PC-3 (cell line): ENCODE data around the gene VTCN1. TPM values are rescaled to one million over a fixed set of nuclear protein-coding genes. Genes with fewer than 3 reads are reported as not detected.
A peak's percentile ranks its signal among the peaks of the same experiment; 100 is the strongest.

Source experiments
- ATAC-seq: fragments of 200-7000 bp; cut with Tn5 transposase; 2 replicates; pipeline ENCODE4 v1.9.1; 2020; ENCODE audit warnings: mild to moderate bottlenecking, moderate library complexity
- BruUV-seq: library from RNA; stranded (reverse); fragments of 400-500 nt; replicated peaks from 2 replicates; lab custom pipeline; 2021; lab: Mats Ljungman, UMichigan
- CTCF ChIA-PET: fragments of 300-600 bp; sonication (Branson Sonifier 250); formaldehyde crosslinking; loops from one replicate; lab custom pipeline; 2022; ENCODE audit warnings: antibody characterized with exemption; lab: Charles Lee
- POLR2A ChIA-PET: fragments of 300-600 bp; sonication (Branson Sonifier 250); formaldehyde crosslinking; loops from one replicate; lab custom pipeline; 2022; ENCODE audit warnings: antibody characterized with exemption; ENCODE audit not compliant: unreplicated experiment; lab: Charles Lee
- DNase-seq: peaks from one replicate; pipeline ENCODE4 v3.0.0-alpha.2; 2015
- H2AFZ ChIP-seq: fragments of 300-600 bp; sonication (generic); 2 replicates; pipeline ENCODE4 v1.6.0; 2016; ENCODE audit warnings: antibody characterized with exemption, low read length
- H3F3A ChIP-seq: fragments of 300-600 bp; sonication (generic); one replicate; pipeline ENCODE4 v1.6.0; 2017; ENCODE audit warnings: antibody characterized with exemption, low read length, control low read depth, mild to moderate bottlenecking; ENCODE audit not compliant: unreplicated experiment
- H3K27ac ChIP-seq: fragments of 300-600 bp; sonication (generic); 2 replicates; pipeline ENCODE4 v1.5.1; 2016; ENCODE audit warnings: mild to moderate bottlenecking, low read length
- H3K27me3 ChIP-seq: fragments of 300-600 bp; sonication (generic); 2 replicates; pipeline ENCODE4 v1.6.1; 2016; ENCODE audit warnings: low read length, mixed read lengths
- H3K36me3 ChIP-seq: fragments of 300-600 bp; sonication (generic); 2 replicates; pipeline ENCODE4 v1.6.1; 2016; ENCODE audit warnings: low read depth, mixed run types, low read length, mixed read lengths
- H3K4me1 ChIP-seq: fragments of 300-600 bp; sonication (generic); 2 replicates; pipeline ENCODE4 v1.5.1; 2016; ENCODE audit warnings: low read length; ENCODE audit not compliant: insufficient read depth
- H3K4me2 ChIP-seq: fragments of 300-600 bp; sonication (generic); 2 replicates; pipeline ENCODE4 v1.6.0; 2016; ENCODE audit warnings: low read length
- H3K4me3 ChIP-seq: fragments of 300-600 bp; sonication (generic); 2 replicates; pipeline ENCODE4 v1.5.1; 2016; ENCODE audit warnings: mild to moderate bottlenecking, low read length, mixed read lengths
- H3K79me2 ChIP-seq: fragments of 300-600 bp; sonication (generic); 2 replicates; pipeline ENCODE4 v1.6.1; 2017; ENCODE audit warnings: low read length, mixed read lengths
- H3K9ac ChIP-seq: fragments of 300-600 bp; sonication (generic); 2 replicates; pipeline ENCODE4 v1.6.0; 2016; ENCODE audit warnings: mild to moderate bottlenecking, low read length
- H3K9me2 ChIP-seq: fragments of 300-600 bp; sonication (generic); replicated peaks from 2 replicates; pipeline ENCODE4 v1.6.1; 2016; ENCODE audit warnings: mixed run types, low read length, mixed read lengths
- H3K9me3 ChIP-seq: fragments of 300-600 bp; sonication (generic); 2 replicates; pipeline ENCODE4 v1.6.1; 2016; ENCODE audit warnings: low read length, mixed read lengths
- H4K20me1 ChIP-seq: fragments of 300-600 bp; sonication (generic); 2 replicates; pipeline ENCODE4 v1.6.1; 2016; ENCODE audit warnings: low read length, mixed read lengths
- CTCF ChIP-seq: fragments of 300-600 bp; sonication (generic); conservative IDR thresholded peaks from 2 replicates; pipeline ENCODE4 v1.5.1; 2017; ENCODE audit warnings: antibody characterized with exemption, low read depth, mild to moderate bottlenecking, low read length
- EZH2 ChIP-seq: fragments of 300-600 bp; sonication (generic); IDR thresholded peaks from one replicate; pipeline ENCODE4 v1.6.1; 2017; ENCODE audit warnings: antibody characterized with exemption, mild to moderate bottlenecking, low read length; ENCODE audit not compliant: unreplicated experiment
- EZH2phosphoT487 ChIP-seq: fragments of 300-600 bp; sonication (generic); IDR thresholded peaks from 2 replicates; pipeline ENCODE4 v1.6.1; 2018; ENCODE audit warnings: mild to moderate bottlenecking, antibody characterized with exemption, low read length, borderline replicate concordance
- intact Hi-C: fragments of 100-400 bp; cut with micrococcal nuclease; formaldehyde crosslinking; loops from 2 replicates; pipeline ENCODE4 v1.9.0; 2023
- total RNA-seq: library from RNA; depleted of rRNA; stranded (reverse); fragments of >200 nt; gene quantifications from 2 replicates; pipeline ENCODE4 v1.2.3, GENCODE V29; 2014

The VTCN1 gene
- total RNA-seq, 1 experiment from 2014 or later: not detected

- TF ChIP-seq EZH2phosphoT487 (no peak), EZH2 (no peak), CTCF (no peak)
- Histone ChIP-seq H3K36me3 (no peaks in the 10 kb centered on the region), H3K27ac (no peak overlapping the region), H3K9me2 (no peaks in the 10 kb centered on the region), H3K27me3 (no peaks in the 10 kb centered on the region), H3F3A (no peaks in the 10 kb centered on the region), H3K9ac (no peak overlapping the region), H3K4me1 (peaks cover 25% of the 10 kb centered on the region), H2AFZ (no peak overlapping the region), H3K4me3 (no peak overlapping the region), H3K79me2 (no peaks in the 10 kb centered on the region), H3K4me2 (no peak overlapping the region), H3K9me3 (no peaks in the 10 kb centered on the region), H4K20me1 (no peaks in the 10 kb centered on the region)
- intact Hi-C loops: no loop called here
- no TSS peak for BruUV-seq
- ChIA-PET CTCF (interaction anchor here (1.2 kb wide), 1 partner anchor 160 kb away, joined by 6 read pairs; no protein-coding TSS in a partner anchor), POLR2A (no interaction called here)
- DNase-seq: no peak
- no peak for ATAC-seq
These were observed 86.1 kb downstream of the VTCN1 start for GRCh38 chr1:117124661-117125060.

- no peak overlapping the region for H3K4me3 ChIP-seq
- H3K9ac ChIP-seq: no peak overlapping the region
- ChIA-PET POLR2A (no interaction called here), CTCF (no interaction called here)
- H3K79me2 ChIP-seq: no peaks in the 10 kb centered on the region
- TF ChIP-seq EZH2phosphoT487 (no peak), CTCF (no peak), EZH2 (no peak)
- peaks cover 16% of the 10 kb centered on the region for H3K4me1 ChIP-seq
- H3F3A ChIP-seq: no peaks in the 10 kb centered on the region
- DNase-seq (no peak), ATAC-seq (no peak)
- H3K9me3 ChIP-seq: no peaks in the 10 kb centered on the region
- no peak overlapping the region for H2AFZ ChIP-seq
- intact Hi-C loops: no loop called here
- no peaks in the 10 kb centered on the region for H3K36me3 ChIP-seq
- no TSS peak for BruUV-seq
- H4K20me1 ChIP-seq: no peaks in the 10 kb centered on the region
- no peaks in the 10 kb centered on the region for H3K9me2 ChIP-seq
- H3K4me2 ChIP-seq: no peak overlapping the region
- H3K27ac ChIP-seq: no peak overlapping the region
- H3K27me3 ChIP-seq: no peaks in the 10 kb centered on the region
These were observed 87.5 kb downstream of the VTCN1 start for GRCh38 chr1:117123274-117123673.

GRCh38 chr1:117122330-117123025 lies 88.2 kb downstream of the VTCN1 start:
- Histone ChIP-seq H3K9me3 (no peaks in the 10 kb centered on the region), H3K9me2 (no peaks in the 10 kb centered on the region), H2AFZ (peak overlapping the region; percentile 82), H4K20me1 (no peaks in the 10 kb centered on the region), H3K27ac (no peak overlapping the region), H3K9ac (peak overlapping the region; percentile 82), H3K79me2 (no peaks in the 10 kb centered on the region), H3F3A (no peaks in the 10 kb centered on the region), H3K4me1 (peaks cover 15% of the 10 kb centered on the region), H3K4me3 (peak overlapping the region; percentile 71), H3K36me3 (no peaks in the 10 kb centered on the region), H3K4me2 (peak overlapping the region; percentile 99), H3K27me3 (no peaks in the 10 kb centered on the region)
- DNase-seq (no peak), ATAC-seq (no peak)
- CTCF ChIA-PET: interaction anchor here (0.6 to 2.1 kb wide), 5 partner anchors 13 to 247 kb away, joined by 3 to 13 read pairs (median 4); partner anchors contain the start of gene TTF2
- peak; percentile 8; the same call in 1 of the 2 replicates for TF ChIP-seq CTCF
- TF ChIP-seq EZH2phosphoT487: no peak
- no peak for TF ChIP-seq EZH2
- POLR2A ChIA-PET: no interaction called here
- intact Hi-C loops: no loop called here
- no TSS peak for BruUV-seq
